H1 (cell line): ENCODE results near the gene GNRHR. TPM values are rescaled to one million over a fixed set of nuclear protein-coding genes. Genes with fewer than 3 reads are reported as not detected.

ENCODE experiments used
- CTCF ChIA-PET: fragments of 300-600 bp; sonication (Branson Sonifier 250); formaldehyde crosslinking; loops from one replicate; lab custom pipeline; 2021; ENCODE audit not compliant: partially characterized antibody; lab: Charles Lee
- POLR2A ChIA-PET: fragments of 300-600 bp; sonication (Branson Sonifier 250); formaldehyde crosslinking; loops from one replicate; lab custom pipeline; 2021; ENCODE audit warnings: inconsistent platforms; ENCODE audit not compliant: partially characterized antibody; lab: Charles Lee
- DNase-seq, 2 experiments: peaks; one replicate each; pipeline versions ENCODE4 v3.0.0 to v3.0.0-alpha.2; 2010 to 2022; ENCODE audit warnings: low spot score in 2 of 2, low read depth in 1 of 2, mixed read lengths in 1 of 2
- FAIRE-seq: peaks from 2 replicates; lab custom pipeline; 2011; peaks lifted over from hg19 to GRCh38; lab: Jason Lieb, UNC
- H2AFZ ChIP-seq: 2 replicates; pipeline ENCODE4 v1.8.1; 2012; ENCODE audit warnings: low read length, inconsistent platforms
- H2AK5ac ChIP-seq: 2 replicates; pipeline ENCODE4 v1.6.1; 2013; ENCODE audit warnings: low read depth, low read length
- H2BK120ac ChIP-seq: replicated peaks from 2 replicates; pipeline ENCODE3; 2013; ENCODE audit warnings: low read depth, low read length, inconsistent platforms
- H2BK12ac ChIP-seq: 2 replicates; pipeline ENCODE4 v1.6.1; 2013; ENCODE audit warnings: low read depth, low read length
- H2BK15ac ChIP-seq: 2 replicates; pipeline ENCODE4 v1.6.1; 2013; ENCODE audit warnings: low read length
- H2BK20ac ChIP-seq: 2 replicates; pipeline ENCODE4 v1.6.1; 2013; ENCODE audit warnings: low read length
- H2BK5ac ChIP-seq: 2 replicates; pipeline ENCODE4 v1.6.1; 2013; ENCODE audit warnings: low read depth, low read length
- H3K14ac ChIP-seq: 2 replicates; pipeline ENCODE4 v1.6.1; 2013; ENCODE audit warnings: inconsistent platforms; ENCODE audit not compliant: insufficient read length
- H3K18ac ChIP-seq: 2 replicates; pipeline ENCODE4 v1.6.1; 2013; ENCODE audit warnings: low read length; ENCODE audit errors: extremely low read depth
- H3K23ac ChIP-seq: 2 replicates; pipeline ENCODE4 v1.6.1; 2013; ENCODE audit warnings: inconsistent platforms; ENCODE audit not compliant: insufficient read length
- H3K23me2 ChIP-seq: 2 replicates; pipeline ENCODE4 v1.6.1; 2013; ENCODE audit warnings: low read depth, low read length
- H3K27ac ChIP-seq: 2 replicates; pipeline ENCODE4 v1.6.1; 2011; ENCODE audit warnings: low read depth, low read length, inconsistent platforms
- H3K27me3 ChIP-seq, 4 experiments: replicated peaks in 1 of 4; 1 replicate in 1 of 4; 2 replicates in 3 of 4; pipeline versions ENCODE4 v1.6.1 to v1.8.1; 2011 to 2013; ENCODE audit warnings: low read length in 3 of 4, mild to moderate bottlenecking in 3 of 4, inconsistent platforms in 2 of 4, mixed read lengths in 2 of 4, moderate library complexity in 1 of 4; ENCODE audit not compliant: control insufficient read depth in 3 of 4, insufficient read depth in 3 of 4; ENCODE audit errors: extremely low read depth in 1 of 4
- H3K36me3 ChIP-seq, 4 experiments: 2 replicates each; pipeline versions ENCODE4 v1.6.1 to v1.8.1; 2011 to 2013; ENCODE audit warnings: mild to moderate bottlenecking in 4 of 4, low read length in 3 of 4, moderate library complexity in 2 of 4, control low read depth in 1 of 4, inconsistent platforms in 1 of 4; ENCODE audit not compliant: insufficient read depth in 4 of 4, control insufficient read depth in 2 of 4
- H3K4ac ChIP-seq: replicated peaks from 2 replicates; pipeline ENCODE3; 2013; ENCODE audit warnings: low read length, low read depth, mixed read lengths, inconsistent platforms; ENCODE audit not compliant: insufficient read length
- H3K4me1 ChIP-seq, 4 experiments: replicated peaks in 1 of 4; 1 replicate in 1 of 4; 2 replicates in 3 of 4; pipeline versions ENCODE4 v1.6.1 to v1.8.1; 2011 to 2013; ENCODE audit warnings: low read length in 3 of 4, inconsistent platforms in 2 of 4, mixed read lengths in 1 of 4; ENCODE audit not compliant: insufficient read depth in 4 of 4, control insufficient read depth in 3 of 4
- H3K4me2 ChIP-seq, 2 experiments: 2 replicates each; pipeline versions ENCODE4 v1.6.1 to v1.8.1; 2011 to 2013; ENCODE audit warnings: low read depth in 2 of 2, low read length in 2 of 2, control low read depth in 1 of 2, inconsistent platforms in 1 of 2, mild to moderate bottlenecking in 1 of 2; ENCODE audit not compliant: insufficient read depth in 1 of 2
- H3K4me3 ChIP-seq, 4 experiments: fragments of 200-600, 300-600 bp in 1 of 4; sonication (generic), shearing (Covaris generic), sonication (Bioruptor Twin) in 1 of 4; 2 replicates each; pipeline versions ENCODE4 v1.5.1 to v1.8.1; 2011 to 2016; ENCODE audit warnings: low read length in 4 of 4, low read depth in 3 of 4, control low read depth in 2 of 4, inconsistent platforms in 2 of 4, mild to moderate bottlenecking in 2 of 4, mixed read lengths in 1 of 4, moderate library complexity in 1 of 4; ENCODE audit not compliant: insufficient read depth in 2 of 4; ENCODE audit errors: extremely low read depth in 1 of 4
- H3K56ac ChIP-seq: replicated peaks from 2 replicates; pipeline ENCODE3; 2013; ENCODE audit warnings: low read depth, mild to moderate bottlenecking, mixed read lengths, low read length, inconsistent platforms; ENCODE audit not compliant: insufficient read length
- H3K79me1 ChIP-seq: 2 replicates; pipeline ENCODE4 v1.6.1; 2013; ENCODE audit warnings: low read depth, low read length, control low read depth
- H3K79me2 ChIP-seq, 2 experiments: 2 replicates each; pipeline versions ENCODE4 v1.6.1 to v1.8.1; 2012 to 2013; ENCODE audit warnings: low read length in 2 of 2, mild to moderate bottlenecking in 2 of 2, inconsistent platforms in 1 of 2; ENCODE audit not compliant: insufficient read depth in 2 of 2, control insufficient read depth in 1 of 2
- H3K9ac ChIP-seq, 4 experiments: replicated peaks in 1 of 4; 1 replicate in 1 of 4; 2 replicates in 3 of 4; pipeline versions ENCODE4 v1.6.1 to v1.8.1; 2011 to 2013; ENCODE audit warnings: low read depth in 3 of 4, low read length in 3 of 4, control low read depth in 2 of 4, mild to moderate bottlenecking in 2 of 4, moderate library complexity in 2 of 4, inconsistent platforms in 1 of 4; ENCODE audit errors: extremely low read depth in 1 of 4
- H3K9me3 ChIP-seq, 2 experiments: 2 replicates each; pipeline versions ENCODE4 v1.6.1 to v1.8.1; 2012 to 2013; ENCODE audit warnings: mild to moderate bottlenecking in 2 of 2, moderate library complexity in 2 of 2, control low read depth in 1 of 2, inconsistent platforms in 1 of 2, low read depth in 1 of 2, low read length in 1 of 2, mixed read lengths in 1 of 2; ENCODE audit not compliant: insufficient read depth in 2 of 2
- H4K20me1 ChIP-seq, 2 experiments: replicated peaks in 1 of 2; 2 replicates each; pipeline versions ENCODE3 to v1.8.1; 2011 to 2013; ENCODE audit warnings: inconsistent platforms in 2 of 2, low read length in 2 of 2, mild to moderate bottlenecking in 1 of 2; ENCODE audit not compliant: insufficient read depth in 2 of 2, control insufficient read depth in 1 of 2
- H4K5ac ChIP-seq: 2 replicates; pipeline ENCODE4 v1.6.1; 2013; ENCODE audit warnings: low read length, low read depth, mixed read lengths, inconsistent platforms; ENCODE audit not compliant: insufficient read length
- H4K8ac ChIP-seq: 2 replicates; pipeline ENCODE4 v1.8.0; 2013; ENCODE audit warnings: mild to moderate bottlenecking, moderate library complexity, low read length, inconsistent platforms; ENCODE audit not compliant: insufficient read depth; ENCODE audit errors: extremely low read depth
- H4K91ac ChIP-seq: replicated peaks from 2 replicates; pipeline ENCODE3; 2013; ENCODE audit warnings: low read length, mixed read lengths, inconsistent platforms; ENCODE audit not compliant: insufficient read length
- ATF3 ChIP-seq: IDR thresholded peaks from 2 replicates; pipeline ENCODE4 v1.6.1; 2011; ENCODE audit warnings: low read depth, mild to moderate bottlenecking, low read length; ENCODE audit not compliant: insufficient read depth
- BACH1 ChIP-seq: IDR thresholded peaks from 2 replicates; pipeline ENCODE4 v1.6.1; 2012; ENCODE audit warnings: low read length, improper control_type of control experiment
- BCL11A ChIP-seq, 2 experiments: IDR thresholded peaks; one replicate each; pipeline ENCODE4 v1.6.1; 2011; ENCODE audit warnings: low read depth in 2 of 2, low read length in 2 of 2, mild to moderate bottlenecking in 2 of 2
- CHD2 ChIP-seq: IDR thresholded peaks from 2 replicates; pipeline ENCODE4 v1.6.1; 2012; ENCODE audit warnings: low read length, improper control_type of control experiment
- CTBP2 ChIP-seq: IDR thresholded peaks from 2 replicates; pipeline ENCODE4 v1.7.0; 2011; ENCODE audit warnings: borderline replicate concordance, mild to moderate bottlenecking, moderate library complexity, mixed read lengths, low read length; ENCODE audit not compliant: insufficient read depth, insufficient read length
- GTF2F1 ChIP-seq: IDR thresholded peaks from 2 replicates; pipeline ENCODE4 v1.6.1; 2012; ENCODE audit warnings: low read depth, low read length, improper control_type of control experiment, borderline replicate concordance
- JUN ChIP-seq: IDR thresholded peaks from 2 replicates; pipeline ENCODE4 v1.6.1; 2011; ENCODE audit warnings: low read depth, mild to moderate bottlenecking, improper control_type of control experiment, low read length
- KDM5A ChIP-seq: fragments of 200-600 bp; IDR thresholded peaks from 2 replicates; pipeline ENCODE4 v1.7.1; 2012; ENCODE audit warnings: mild to moderate bottlenecking, low read length, inconsistent platforms, mixed read lengths
- MAFK ChIP-seq: IDR thresholded peaks from 2 replicates; pipeline ENCODE4 v1.6.1; 2012; ENCODE audit warnings: low read depth, mild to moderate bottlenecking, improper control_type of control experiment, low read length
- SAP30 ChIP-seq: fragments of 300-600 bp; sonication (generic); IDR thresholded peaks from 2 replicates; pipeline ENCODE4 v1.7.1; 2012; ENCODE audit warnings: low read length, moderate library complexity, mild to moderate bottlenecking, inconsistent platforms; ENCODE audit not compliant: insufficient read depth, insufficient replicate concordance
- SP2 ChIP-seq: IDR thresholded peaks from 2 replicates; pipeline ENCODE4 v1.6.1; 2012; ENCODE audit warnings: mild to moderate bottlenecking, low read length, inconsistent platforms
- TAF1 ChIP-seq: IDR thresholded peaks from 2 replicates; pipeline ENCODE4 v1.6.1; 2011; ENCODE audit warnings: mild to moderate bottlenecking, low read depth, low read length
- YY1 ChIP-seq: IDR thresholded peaks from 2 replicates; pipeline ENCODE4 v1.6.1; 2011; ENCODE audit warnings: low read depth, mild to moderate bottlenecking, low read length
- polyA plus RNA-seq, 7 experiments: library from polyadenylated mRNA; depleted of rRNA in 3 of 7; stranded (reverse) in 5 of 7; unstranded in 2 of 7; fragments of >200 nt in 5 of 7; fragments of 200-250 nt in 2 of 7; gene quantifications; 1 replicate in 5 of 7; 2 replicates in 1 of 7; 4 replicates in 1 of 7; pipeline versions ENCODE4 v1.2.1 to v1.2.3, GENCODE V29; 2011 to 2013; ENCODE audit warnings: missing spikeins in 2 of 7, mixed read lengths in 2 of 7
- total RNA-seq: library from RNA; stranded (reverse); fragmentation: NEBNext Ultra II Directional; extraction: Animal tissue kit (Norgen Biotek cat#: 25700); gene quantifications from 2 replicates; pipeline ENCODE4 v1.2.1, GENCODE V29; 2021
- TF ChIP-seq, protein P1 (sequence below): IDR thresholded peaks from 2 replicates; pipeline ENCODE4 v1.6.1; 2011; ENCODE audit warnings: low read length, improper control_type of control experiment

GNRHR gene
- total and polyA plus RNA-seq, 2 of the 8 experiments (the other 6 are each of a cell fraction or from before 2014, with no cell fraction given) = not detected

GRCh38 chr4:67691328-67691727 lies 62.9 kb downstream of the GNRHR start:
- Histone ChIP-seq H3K79me1 (peaks cover 8% of the 10 kb centered on the region), H3K27ac (no peak overlapping the region), H2BK20ac (no peak overlapping the region), H3K79me2 (peaks cover 0 to 24% of the 10 kb centered on the region in 2 experiments; a peak in 2 of 4 replicates), H3K9ac (no peak overlapping the region), H2BK120ac (no peak overlapping the region), H3K4me1 (no peaks in the 10 kb centered on the region), H3K4me3 (no peak overlapping the region), H4K8ac (no peak overlapping the region), H3K4me2 (no peak overlapping the region), H4K91ac (no peak overlapping the region), H3K56ac (no peak overlapping the region), H4K5ac (no peak overlapping the region), H3K23ac (no peak overlapping the region), H3K14ac (no peak overlapping the region), H2BK5ac (no peak overlapping the region), H3K4ac (no peak overlapping the region), H2BK12ac (no peak overlapping the region), H3K9me3 (no peaks in the 10 kb centered on the region), H3K27me3 (no peaks in the 10 kb centered on the region), H2AFZ (no peak overlapping the region), H3K18ac (no peak overlapping the region), H2AK5ac (no peak overlapping the region), H3K36me3 (peaks cover 0 to 12% (median 6%) of the 10 kb centered on the region in 4 experiments; a peak in 5 of 8 replicates), H3K23me2 (no peaks in the 10 kb centered on the region), H4K20me1 (peaks cover 0 to under 1% of the 10 kb centered on the region in 2 experiments), H2BK15ac (no peak overlapping the region)
- FAIRE-seq (no peak), DNase-seq (no peak)
- CTCF ChIA-PET = no interaction called here
- TF ChIP-seq JUN (no peak), BCL11A (IDR thresholded peaks at IDR 0.05; ENCODE audit: low read depth in 2 of 2, low read length in 2 of 2) (no peak), BACH1 (no peak), CHD2 (no peak), TAF1 (no peak), MAFK (no peak), KDM5A (no peak), CTBP2 (no peak), GTF2F1 (no peak), SP2 (no peak), ATF3 (no peak), SAP30 (no peak), YY1 (no peak)
- TF ChIP-seq, protein P1, sequence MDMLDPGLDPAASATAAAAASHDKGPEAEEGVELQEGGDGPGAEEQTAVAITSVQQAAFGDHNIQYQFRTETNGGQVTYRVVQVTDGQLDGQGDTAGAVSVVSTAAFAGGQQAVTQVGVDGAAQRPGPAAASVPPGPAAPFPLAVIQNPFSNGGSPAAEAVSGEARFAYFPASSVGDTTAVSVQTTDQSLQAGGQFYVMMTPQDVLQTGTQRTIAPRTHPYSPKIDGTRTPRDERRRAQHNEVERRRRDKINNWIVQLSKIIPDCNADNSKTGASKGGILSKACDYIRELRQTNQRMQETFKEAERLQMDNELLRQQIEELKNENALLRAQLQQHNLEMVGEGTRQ = no peak
- POLR2A ChIA-PET = interaction anchor here (0.6 kb wide), 1 partner anchor 30 kb away, joined by 3 read pairs; no protein-coding TSS in a partner anchor
